ENCODE data around the gene UBLCP1.

Gene UBLCP1

GRCh38 chr5:159319832-159320231 lies 56.7 kb downstream of the UBLCP1 start (continued):
- TF ChIP-seq ZFHX2 (tag by site-specific recombination; conservative IDR thresholded peaks at IDR 0.05) (no peak), ZNF654 (tag by site-specific recombination; IDR thresholded peaks at IDR 0.05; ENCODE audit: low read depth) (no peak), ZFP41 (tag by site-specific recombination; IDR thresholded peaks at IDR 0.05; ENCODE audit: borderline replicate concordance) (no peak), KLF17 (tag by site-specific recombination; IDR thresholded peaks at IDR 0.05) (no peak), ZNF548 (tag by site-specific recombination; IDR thresholded peaks at IDR 0.05) (no peak)

DNA sequence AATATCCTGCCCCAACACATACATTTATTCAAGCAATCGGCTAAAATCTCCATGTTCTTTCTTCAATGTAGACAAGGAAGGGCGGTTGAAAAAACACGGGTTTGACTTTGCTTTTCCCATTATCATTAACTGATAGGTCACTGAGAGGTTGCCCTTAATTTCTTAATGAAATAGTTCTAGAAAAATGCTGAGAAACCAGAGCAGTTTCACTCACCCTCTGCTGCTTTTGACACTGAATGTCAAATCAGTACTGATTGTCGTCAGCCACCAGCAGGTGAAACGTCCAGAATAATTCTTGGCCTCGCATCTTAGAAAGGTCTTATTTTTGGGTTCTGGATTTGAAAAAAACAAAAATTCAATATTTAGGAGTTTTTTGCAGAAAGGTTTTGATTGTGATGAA lies 59.1 kb downstream of the UBLCP1 start:
- no peak overlapping the region for H3K27ac ChIP-seq (ENCODE audit: extremely low read depth, low read depth, low read length)
- H3K4me1 ChIP-seq (ENCODE audit: control insufficient read depth, insufficient read depth, low read length) = no peaks in the 10 kb centered on the region
- ChIA-PET POLR2A (no interaction called here), CTCF (interaction anchor here (0.9 kb wide), 1 partner anchor 10 kb away, joined by 4 read pairs; no protein-coding TSS in a partner anchor)
- no peaks in the 10 kb centered on the region for H3K36me3 ChIP-seq (ENCODE audit: control insufficient read depth in 2 of 2, insufficient read depth in 1 of 2, low read length in 2 of 2)
- no peak for TF ChIP-seq ZNF76 (tag by site-specific recombination; IDR thresholded peaks at IDR 0.05; ENCODE audit: borderline replicate concordance, low read depth)
- no peak for TF ChIP-seq ZNF610 (tag by site-specific recombination; IDR thresholded peaks at IDR 0.05; ENCODE audit: borderline replicate concordance)
- no peak for TF ChIP-seq ZNF23 (tag by site-specific recombination; IDR thresholded peaks at IDR 0.05; ENCODE audit: borderline replicate concordance)
- TF ChIP-seq ZSCAN4 (tag by site-specific recombination; IDR thresholded peaks at IDR 0.05) = no peak
- no peak for TF ChIP-seq SP2 (tag by site-specific recombination; IDR thresholded peaks at IDR 0.05)
- TF ChIP-seq ZNF548 (tag by site-specific recombination; IDR thresholded peaks at IDR 0.05) = no peak
- no peak for TF ChIP-seq ZNF19 (tag by site-specific recombination; IDR thresholded peaks at IDR 0.05; ENCODE audit: low read depth)
- TF ChIP-seq ZNF600 (tag by site-specific recombination; IDR thresholded peaks at IDR 0.05) = no peak
- no peak for TF ChIP-seq ZNF2 (tag by site-specific recombination; IDR thresholded peaks at IDR 0.05)
- TF ChIP-seq EGR2 (tag by site-specific recombination; IDR thresholded peaks at IDR 0.05; ENCODE audit: low read depth) = no peak
- no peak for TF ChIP-seq PRDM2 (tag by site-specific recombination; IDR thresholded peaks at IDR 0.05; ENCODE audit: borderline replicate concordance)
- TF ChIP-seq, protein P1, sequence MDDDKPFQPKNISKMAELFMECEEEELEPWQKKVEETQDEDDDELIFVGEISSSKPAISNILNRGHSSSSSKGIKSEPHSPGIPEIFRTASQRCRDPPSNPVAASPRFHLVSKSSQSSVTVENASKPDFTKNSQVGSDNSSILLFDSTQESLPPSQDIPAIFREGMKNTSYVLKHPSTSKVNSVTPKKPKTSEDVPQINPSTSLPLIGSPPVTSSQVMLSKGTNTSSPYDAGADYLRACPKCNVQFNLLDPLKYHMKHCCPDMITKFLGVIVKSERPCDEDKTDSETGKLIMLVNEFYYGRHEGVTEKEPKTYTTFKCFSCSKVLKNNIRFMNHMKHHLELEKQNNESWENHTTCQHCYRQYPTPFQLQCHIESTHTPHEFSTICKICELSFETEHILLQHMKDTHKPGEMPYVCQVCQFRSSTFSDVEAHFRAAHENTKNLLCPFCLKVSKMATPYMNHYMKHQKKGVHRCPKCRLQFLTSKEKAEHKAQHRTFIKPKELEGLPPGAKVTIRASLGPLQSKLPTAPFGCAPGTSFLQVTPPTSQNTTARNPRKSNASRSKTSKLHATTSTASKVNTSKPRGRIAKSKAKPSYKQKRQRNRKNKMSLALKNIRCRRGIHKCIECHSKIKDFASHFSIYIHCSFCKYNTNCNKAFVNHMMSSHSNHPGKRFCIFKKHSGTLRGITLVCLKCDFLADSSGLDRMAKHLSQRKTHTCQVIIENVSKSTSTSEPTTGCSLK (tag by site-specific recombination; IDR thresholded peaks at IDR 0.05) = no peak
- no peak overlapping the region for H3K4me3 ChIP-seq (ENCODE audit: low read depth, low read length)
- H3K9me3 ChIP-seq (ENCODE audit: control insufficient read depth, insufficient read depth, low read depth, low read length) = no peaks in the 10 kb centered on the region
